ENCODE data around the gene HYKK. TPM values are rescaled to one million over a fixed set of nuclear protein-coding genes. Genes with fewer than 3 reads are reported as not detected.

HYKK gene
- total and polyA plus RNA-seq, 2 donors (not counting 1 experiment from before 2014, with no cell fraction given), result 0.28 to 0.42 TPM

GRCh38 chr15:78561490-78561889 lies 54.1 kb downstream of the HYKK start:
- DNase-seq, result no peak
- Mint-ChIP-seq H3K9me3 (ENCODE audit: insufficient read depth) (no peaks in the 10 kb centered on the region), H3K27me3 (peaks cover 6% of the 10 kb centered on the region), H3K27ac (no peak overlapping the region), H3K4me1 (peaks cover 21% of the 10 kb centered on the region), H3K4me3 (no peak overlapping the region)
- intact Hi-C loops (cut with micrococcal nuclease), result loop anchor here (10.0 kb wide), 1 partner anchor 1453 kb away; no protein-coding TSS in a partner anchor
- 94% methylated on average over 5 of the region's 5 CpGs for WGBS (ENCODE audit: insufficient coverage)
- Histone ChIP-seq H3K4me1 (ENCODE audit: control insufficient read depth in 2 of 2, insufficient read depth in 2 of 2, low read length in 2 of 2) (peaks cover 14 to 17% of the 10 kb centered on the region in 2 donors), H3K4me3 (ENCODE audit: control extremely low read depth in 1 of 5, extremely low read depth in 1 of 5, insufficient read depth in 1 of 5, low read depth in 2 of 5, low read length in 4 of 5) (no peak overlapping the region), H2AFZ (ENCODE audit: insufficient read depth, low read depth, low read length, poor library complexity, severe bottlenecking) (no peak overlapping the region), H3K9me3 (ENCODE audit: control extremely low read depth in 1 of 3, control insufficient read depth in 2 of 3, insufficient read depth in 1 of 3, low read length in 2 of 3) (no peaks in the 10 kb centered on the region), H3K27me3 (replicated peaks in 1 of 4; ENCODE audit: control extremely low read depth in 1 of 4, control insufficient read depth in 3 of 4, insufficient read depth in 4 of 4, low read length in 3 of 4) (peaks cover 0 to 15% (median 2%) of the 10 kb centered on the region in 4 experiments), H3K9ac (ENCODE audit: low read length) (no peak overlapping the region), H3K4me2 (replicated peaks; ENCODE audit: low read depth, low read length, poor library complexity, severe bottlenecking) (no peak overlapping the region), H4K20me1 (ENCODE audit: control insufficient read depth, insufficient read depth, low read length, poor library complexity, severe bottlenecking) (no peaks in the 10 kb centered on the region), H3K79me2 (ENCODE audit: control insufficient read depth, insufficient read depth, low read length) (no peaks in the 10 kb centered on the region), H3K36me3 (replicated peaks in 1 of 2; ENCODE audit: control extremely low read depth in 1 of 2, control insufficient read depth in 1 of 2, extremely low read depth in 1 of 2, insufficient read depth in 2 of 2, low read length in 1 of 2) (no peaks in the 10 kb centered on the region), H3K27ac (ENCODE audit: low read length in 2 of 2) (no peak overlapping the region)
- ChIA-PET CTCF (no interaction called here), POLR2A (no interaction called here)
- no peak for TF ChIP-seq EZH2 (IDR thresholded peaks at IDR 0.05; ENCODE audit: borderline replicate concordance, insufficient read depth, low read depth, low read length, poor library complexity, severe bottlenecking)
- no peak for TF ChIP-seq CTCF (IDR thresholded peaks at IDR 0.05)
- ATAC-seq (ENCODE audit: low read depth), result no peak

- H3K9ac ChIP-seq (ENCODE audit: low read length), result no peak overlapping the region
- whole genome bisulfite sequencing (ENCODE audit: insufficient coverage), result no CpG with 5 or more reads among the region's 2 CpGs
- H4K20me1 ChIP-seq (ENCODE audit: control insufficient read depth, insufficient read depth, low read length, poor library complexity, severe bottlenecking), result no peaks in the 10 kb centered on the region
- TF ChIP-seq CTCF (IDR thresholded peaks at IDR 0.05) (no peak), EZH2 (IDR thresholded peaks at IDR 0.05; ENCODE audit: borderline replicate concordance, insufficient read depth, low read depth, low read length, poor library complexity, severe bottlenecking) (no peak)
- DNase-seq (no peak), ATAC-seq (ENCODE audit: low read depth) (no peak)
- H3K79me2 ChIP-seq (ENCODE audit: control insufficient read depth, insufficient read depth, low read length), result no peaks in the 10 kb centered on the region
- POLR2A ChIA-PET, result no interaction called here
- H3K27ac ChIP-seq (ENCODE audit: low read length in 2 of 2), result no peak overlapping the region
- no peaks in the 10 kb centered on the region for H3K9me3 ChIP-seq (ENCODE audit: control extremely low read depth in 1 of 3, control insufficient read depth in 2 of 3, insufficient read depth in 1 of 3, low read length in 2 of 3)
- Mint-ChIP-seq H3K27me3 (peaks cover 11% of the 10 kb centered on the region), H3K4me1 (peaks cover 26% of the 10 kb centered on the region), H3K4me3 (no peak overlapping the region), H3K9me3 (ENCODE audit: insufficient read depth) (no peaks in the 10 kb centered on the region), H3K27ac (no peak overlapping the region)
- H2AFZ ChIP-seq (ENCODE audit: insufficient read depth, low read depth, low read length, poor library complexity, severe bottlenecking), result no peak overlapping the region
- H3K27me3 ChIP-seq (replicated peaks in 1 of 4; ENCODE audit: control extremely low read depth in 1 of 4, control insufficient read depth in 3 of 4, insufficient read depth in 4 of 4, low read length in 3 of 4), result peaks cover 0 to 15% (median 2%) of the 10 kb centered on the region in 4 experiments
- no peak overlapping the region for H3K4me2 ChIP-seq (replicated peaks; ENCODE audit: low read depth, low read length, poor library complexity, severe bottlenecking)
- peaks cover 16 to 17% of the 10 kb centered on the region in 2 donors for H3K4me1 ChIP-seq (ENCODE audit: control insufficient read depth in 2 of 2, insufficient read depth in 2 of 2, low read length in 2 of 2)
- CTCF ChIA-PET, result no interaction called here
- H3K4me3 ChIP-seq (ENCODE audit: control extremely low read depth in 1 of 5, extremely low read depth in 1 of 5, insufficient read depth in 1 of 5, low read depth in 2 of 5, low read length in 4 of 5), result no peak overlapping the region
- intact Hi-C loops (cut with micrococcal nuclease), result loop anchor here (10.0 kb wide), 1 partner anchor 1452 kb away; no protein-coding TSS in a partner anchor
- H3K36me3 ChIP-seq (replicated peaks in 1 of 2; ENCODE audit: control extremely low read depth in 1 of 2, control insufficient read depth in 1 of 2, extremely low read depth in 1 of 2, insufficient read depth in 2 of 2, low read length in 1 of 2), result no peaks in the 10 kb centered on the region
These were observed 55.7 kb downstream of the HYKK start for GRCh38 chr15:78563092-78563491.
